ENCODE data around the gene PTPRCAP.

DNA sequence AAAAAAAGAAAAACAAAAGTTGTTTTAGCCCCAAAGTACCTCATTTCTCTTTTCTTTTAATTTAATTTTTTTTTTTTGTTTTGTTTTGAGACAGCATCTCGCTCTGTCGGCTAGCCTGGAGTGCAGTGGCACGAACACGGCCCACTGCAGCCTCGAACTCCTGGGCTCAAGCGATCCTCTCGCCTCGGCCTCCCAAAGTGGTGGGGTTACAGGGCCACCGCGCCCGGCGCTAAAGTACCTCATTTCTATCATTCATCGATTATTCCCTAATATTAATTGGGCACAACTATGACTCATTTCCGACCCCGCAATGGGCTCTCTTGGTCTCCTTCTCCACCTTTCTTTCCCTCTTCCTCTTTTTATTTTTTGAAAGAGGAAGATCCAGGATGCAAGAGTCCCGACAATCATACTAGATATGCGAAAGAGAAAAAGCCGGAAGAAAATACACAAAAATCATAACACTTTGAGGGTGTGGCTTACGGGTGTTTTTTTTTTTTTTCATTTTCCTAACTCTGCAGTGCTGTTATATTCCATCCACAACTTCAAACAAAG lies 44.9 kb upstream of the PTPRCAP start:
- TF ChIP-seq CTCF (IDR thresholded peaks at IDR 0.05) (no peak), ZFX (IDR thresholded peaks at IDR 0.05; ENCODE audit: borderline replicate concordance) (no peak)
